HEK293 (cell line): ENCODE data around the gene CEP350.
"Not testable (repeated sequence)": the region's sequence is repeated elsewhere in the genome, so short reads cannot be mapped to it uniquely, and the experiment has no call there.

Experiments used
- CTCF ChIA-PET: fragments of 350-600 bp; formaldehyde crosslinking; extraction: SDS; loops from one replicate; lab custom pipeline; 2021; ENCODE audit warnings: antibody characterized with exemption; lab: Yijun Ruan, JAX
- POLR2A ChIA-PET: fragments of 300-600 bp; formaldehyde crosslinking; extraction: SDS; loops from one replicate; lab custom pipeline; 2020; ENCODE audit warnings: antibody characterized with exemption, inconsistent platforms; lab: Yijun Ruan, JAX
- H3K27ac ChIP-seq: fragments of 200-500 bp; sonication (Bioruptor generic); 2 replicates; pipeline ENCODE4 v1.5.1; 2014; ENCODE audit warnings: low read depth, low read length, control low read depth, inconsistent platforms; ENCODE audit errors: extremely low read depth
- H3K36me3 ChIP-seq, 2 experiments: fragments of 200-500 bp in 1 of 2; sonication (Bioruptor generic) in 1 of 2; 1 replicate in 1 of 2; 2 replicates in 1 of 2; pipeline ENCODE4 v1.5.1; 2014 to 2017; ENCODE audit warnings: inconsistent platforms in 2 of 2, low read length in 2 of 2; ENCODE audit not compliant: control insufficient read depth in 2 of 2, insufficient read depth in 1 of 2
- H3K4me1 ChIP-seq: fragments of 200-500 bp; sonication (Bioruptor generic); 2 replicates; pipeline ENCODE4 v1.5.1; 2014; ENCODE audit warnings: mild to moderate bottlenecking, low read length, inconsistent platforms; ENCODE audit not compliant: control insufficient read depth, insufficient read depth
- H3K4me3 ChIP-seq: 2 replicates; pipeline ENCODE4 v1.5.1; 2011; ENCODE audit warnings: low read depth, mild to moderate bottlenecking, control low read depth, low read length, moderate library complexity
- H3K9me3 ChIP-seq: fragments of 200-500 bp; sonication (Bioruptor generic); 2 replicates; pipeline ENCODE4 v1.5.1; 2014; ENCODE audit warnings: low read depth, low read length, inconsistent platforms; ENCODE audit not compliant: control insufficient read depth, insufficient read depth
- SALL2 ChIP-seq: fragments of 450-650 bp; formaldehyde crosslinking; IDR thresholded peaks from 2 replicates; pipeline ENCODE4 v1.5.0; 2017; ENCODE audit warnings: missing biosample characterization, mild to moderate bottlenecking, missing genetic modification characterization, borderline replicate concordance
- TRIM28 ChIP-seq: IDR thresholded peaks from 2 replicates; pipeline ENCODE4 v1.6.1; 2011; ENCODE audit warnings: low read length, control low read depth, borderline replicate concordance
- WT1 ChIP-seq: fragments of 450-650 bp; formaldehyde crosslinking; IDR thresholded peaks from 2 replicates; pipeline ENCODE4 v1.5.1; 2016; ENCODE audit warnings: missing biosample characterization, missing genetic modification characterization
- ZBTB48 ChIP-seq: fragments of 450-650 bp; formaldehyde crosslinking; IDR thresholded peaks from 2 replicates; pipeline ENCODE4 v1.5.1; 2016; ENCODE audit warnings: missing biosample characterization, missing genetic modification characterization
- ZNF146 ChIP-seq: fragments of 450-650 bp; formaldehyde crosslinking; IDR thresholded peaks from 2 replicates; pipeline ENCODE4 v1.5.1; 2016; ENCODE audit warnings: missing biosample characterization, missing genetic modification characterization
- ZNF19 ChIP-seq: fragments of 450-650 bp; formaldehyde crosslinking; IDR thresholded peaks from 2 replicates; pipeline ENCODE4; 2016; ENCODE audit warnings: missing biosample characterization, missing genetic modification characterization, low read depth
- ZNF211 ChIP-seq: fragments of 450-650 bp; formaldehyde crosslinking; IDR thresholded peaks from 2 replicates; pipeline ENCODE4 v1.5.1; 2016; ENCODE audit warnings: low read depth, missing biosample characterization, missing genetic modification characterization
- ZNF324 ChIP-seq: fragments of 450-650 bp; formaldehyde crosslinking; IDR thresholded peaks from 2 replicates; pipeline ENCODE4 v1.5.1; 2016; ENCODE audit warnings: missing biosample characterization, missing genetic modification characterization
- ZNF404 ChIP-seq: fragments of 450-650 bp; formaldehyde crosslinking; IDR thresholded peaks from 2 replicates; pipeline ENCODE4 v1.5.1; 2017; ENCODE audit warnings: missing biosample characterization, missing genetic modification characterization
- ZNF433 ChIP-seq: fragments of 450-650 bp; formaldehyde crosslinking; IDR thresholded peaks from 2 replicates; pipeline ENCODE4 v1.5.1; 2016; ENCODE audit warnings: missing biosample characterization, missing genetic modification characterization, low read depth
- ZNF514 ChIP-seq: fragments of 450-650 bp; formaldehyde crosslinking; IDR thresholded peaks from 2 replicates; pipeline ENCODE4 v1.5.1; 2016; ENCODE audit warnings: missing biosample characterization, missing genetic modification characterization
- ZNF549 ChIP-seq: fragments of 450-650 bp; IDR thresholded peaks from 2 replicates; pipeline ENCODE4 v1.5.1; 2018; ENCODE audit warnings: missing biosample characterization, missing genetic modification characterization, mild to moderate bottlenecking, inconsistent platforms, moderate library complexity
- ZNF777 ChIP-seq: fragments of 450-650 bp; formaldehyde crosslinking; IDR thresholded peaks from 2 replicates; pipeline ENCODE4 v1.5.1; 2017; ENCODE audit warnings: missing biosample characterization, missing genetic modification characterization, borderline replicate concordance
- TF ChIP-seq, protein P1 (sequence below): fragments of 450-650 bp; formaldehyde crosslinking; IDR thresholded peaks from 2 replicates; pipeline ENCODE4 v1.5.1; 2016; ENCODE audit warnings: missing biosample characterization, missing genetic modification characterization
- TF ChIP-seq, protein P2 (sequence below): fragments of 450-650 bp; formaldehyde crosslinking; IDR thresholded peaks from 2 replicates; pipeline ENCODE4 v1.5.1; 2016; ENCODE audit warnings: missing biosample characterization, missing genetic modification characterization, borderline replicate concordance
- TF ChIP-seq, protein P3 (sequence below): fragments of 450-650 bp; formaldehyde crosslinking; IDR thresholded peaks from 2 replicates; pipeline ENCODE4 v1.5.1; 2016; ENCODE audit warnings: missing biosample characterization, missing genetic modification characterization

CEP350 gene

DNA sequence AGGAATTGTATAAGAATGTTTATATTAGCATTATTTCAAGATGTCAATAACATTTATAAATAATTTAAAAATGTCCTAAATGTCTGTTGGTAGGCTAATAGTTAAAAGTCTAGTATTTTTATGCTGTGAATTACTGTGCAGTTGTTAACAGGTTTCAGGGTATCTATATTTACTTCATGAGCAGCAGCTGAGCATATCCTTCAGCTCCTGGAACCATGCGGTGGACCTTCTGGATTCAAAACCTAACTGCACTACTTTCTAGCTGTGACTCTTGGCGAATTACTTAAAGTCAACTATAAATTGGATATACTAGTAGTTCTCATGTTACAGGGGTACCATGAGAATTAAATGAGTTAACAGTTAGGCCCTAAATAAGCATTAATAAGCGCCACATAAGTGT lies 3.7 kb downstream of the CEP350 start:
- CTCF ChIA-PET = interaction anchor here (0.6 kb wide), 1 partner anchor 534 kb away, joined by 5 read pairs; no protein-coding TSS in a partner anchor
- no peak overlapping the region for H3K4me3 ChIP-seq
- TF ChIP-seq TRIM28 = no peak
- TF ChIP-seq SALL2 = no peak
- no peak for TF ChIP-seq ZNF211
- no peak for TF ChIP-seq ZBTB48 (tag by site-specific recombination)
- TF ChIP-seq, protein P1, sequence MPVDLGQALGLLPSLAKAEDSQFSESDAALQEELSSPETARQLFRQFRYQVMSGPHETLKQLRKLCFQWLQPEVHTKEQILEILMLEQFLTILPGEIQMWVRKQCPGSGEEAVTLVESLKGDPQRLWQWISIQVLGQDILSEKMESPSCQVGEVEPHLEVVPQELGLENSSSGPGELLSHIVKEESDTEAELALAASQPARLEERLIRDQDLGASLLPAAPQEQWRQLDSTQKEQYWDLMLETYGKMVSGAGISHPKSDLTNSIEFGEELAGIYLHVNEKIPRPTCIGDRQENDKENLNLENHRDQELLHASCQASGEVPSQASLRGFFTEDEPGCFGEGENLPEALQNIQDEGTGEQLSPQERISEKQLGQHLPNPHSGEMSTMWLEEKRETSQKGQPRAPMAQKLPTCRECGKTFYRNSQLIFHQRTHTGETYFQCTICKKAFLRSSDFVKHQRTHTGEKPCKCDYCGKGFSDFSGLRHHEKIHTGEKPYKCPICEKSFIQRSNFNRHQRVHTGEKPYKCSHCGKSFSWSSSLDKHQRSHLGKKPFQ (tag by site-specific recombination) = no peak
- TF ChIP-seq, protein P2, sequence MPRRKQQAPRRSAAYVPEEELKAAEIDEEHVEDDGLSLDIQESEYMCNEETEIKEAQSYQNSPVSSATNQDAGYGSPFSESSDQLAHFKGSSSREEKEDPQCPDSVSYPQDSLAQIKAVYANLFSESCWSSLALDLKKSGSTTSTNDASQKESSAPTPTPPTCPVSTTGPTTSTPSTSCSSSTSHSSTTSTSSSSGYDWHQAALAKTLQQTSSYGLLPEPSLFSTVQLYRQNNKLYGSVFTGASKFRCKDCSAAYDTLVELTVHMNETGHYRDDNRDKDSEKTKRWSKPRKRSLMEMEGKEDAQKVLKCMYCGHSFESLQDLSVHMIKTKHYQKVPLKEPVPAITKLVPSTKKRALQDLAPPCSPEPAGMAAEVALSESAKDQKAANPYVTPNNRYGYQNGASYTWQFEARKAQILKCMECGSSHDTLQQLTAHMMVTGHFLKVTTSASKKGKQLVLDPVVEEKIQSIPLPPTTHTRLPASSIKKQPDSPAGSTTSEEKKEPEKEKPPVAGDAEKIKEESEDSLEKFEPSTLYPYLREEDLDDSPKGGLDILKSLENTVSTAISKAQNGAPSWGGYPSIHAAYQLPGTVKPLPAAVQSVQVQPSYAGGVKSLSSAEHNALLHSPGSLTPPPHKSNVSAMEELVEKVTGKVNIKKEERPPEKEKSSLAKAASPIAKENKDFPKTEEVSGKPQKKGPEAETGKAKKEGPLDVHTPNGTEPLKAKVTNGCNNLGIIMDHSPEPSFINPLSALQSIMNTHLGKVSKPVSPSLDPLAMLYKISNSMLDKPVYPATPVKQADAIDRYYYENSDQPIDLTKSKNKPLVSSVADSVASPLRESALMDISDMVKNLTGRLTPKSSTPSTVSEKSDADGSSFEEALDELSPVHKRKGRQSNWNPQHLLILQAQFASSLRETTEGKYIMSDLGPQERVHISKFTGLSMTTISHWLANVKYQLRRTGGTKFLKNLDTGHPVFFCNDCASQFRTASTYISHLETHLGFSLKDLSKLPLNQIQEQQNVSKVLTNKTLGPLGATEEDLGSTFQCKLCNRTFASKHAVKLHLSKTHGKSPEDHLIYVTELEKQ = no peak
- no peak for TF ChIP-seq WT1 (tag by site-specific recombination)
- no peak for TF ChIP-seq ZNF514 (tag by site-specific recombination)
- TF ChIP-seq ZNF549 = no peak
- no peak for TF ChIP-seq ZNF19 (tag by site-specific recombination)
- TF ChIP-seq ZNF433 (tag by site-specific recombination) = no peak
- TF ChIP-seq ZNF404 (tag by site-specific recombination) = no peak
- H3K36me3 ChIP-seq = no peaks in the 10 kb centered on the region
- peaks cover 4% of the 10 kb centered on the region; the same call in 1 of the 2 replicates for H3K4me1 ChIP-seq
- no peaks in the 10 kb centered on the region for H3K9me3 ChIP-seq
- POLR2A ChIA-PET = interaction anchor here (0.6 kb wide), 1 partner anchor 81 kb away, joined by 3 read pairs; no protein-coding TSS in a partner anchor
- H3K27ac ChIP-seq = no peak overlapping the region

DNA sequence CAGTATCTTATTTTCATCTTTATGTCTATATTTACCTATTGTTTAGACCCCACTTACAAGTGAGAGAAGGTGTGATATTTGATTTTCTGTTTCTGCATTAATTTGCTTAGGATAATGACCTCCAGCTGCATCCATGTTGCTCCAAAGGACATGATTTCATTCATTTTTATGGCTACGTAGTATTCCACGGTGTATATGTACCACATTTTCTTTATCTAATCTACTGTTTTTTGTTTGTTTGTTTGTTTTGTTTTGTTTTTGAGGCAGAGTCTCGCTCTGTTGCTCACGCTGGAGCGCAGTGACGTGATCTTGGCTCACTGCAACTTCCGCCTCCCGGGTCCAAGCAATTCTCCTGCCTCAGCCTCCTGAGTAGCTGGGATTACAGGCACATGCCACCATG lies 7.6 kb downstream of the CEP350 start:
- TF ChIP-seq ZNF146 (tag by site-specific recombination) = peak; percentile 98
- TF ChIP-seq, protein P3, sequence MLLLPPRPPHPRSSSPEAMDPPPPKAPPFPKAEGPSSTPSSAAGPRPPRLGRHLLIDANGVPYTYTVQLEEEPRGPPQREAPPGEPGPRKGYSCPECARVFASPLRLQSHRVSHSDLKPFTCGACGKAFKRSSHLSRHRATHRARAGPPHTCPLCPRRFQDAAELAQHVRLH (tag by site-specific recombination) = peak; percentile 77
- TF ChIP-seq, all 188 proteins: peak for 2; not testable (repeated sequence) for 186
- CTCF ChIA-PET = interaction anchor here (0.6 kb wide), 1 partner anchor 13 kb away, joined by 3 read pairs; no protein-coding TSS in a partner anchor
- POLR2A ChIA-PET = not testable (repeated sequence)

DNA sequence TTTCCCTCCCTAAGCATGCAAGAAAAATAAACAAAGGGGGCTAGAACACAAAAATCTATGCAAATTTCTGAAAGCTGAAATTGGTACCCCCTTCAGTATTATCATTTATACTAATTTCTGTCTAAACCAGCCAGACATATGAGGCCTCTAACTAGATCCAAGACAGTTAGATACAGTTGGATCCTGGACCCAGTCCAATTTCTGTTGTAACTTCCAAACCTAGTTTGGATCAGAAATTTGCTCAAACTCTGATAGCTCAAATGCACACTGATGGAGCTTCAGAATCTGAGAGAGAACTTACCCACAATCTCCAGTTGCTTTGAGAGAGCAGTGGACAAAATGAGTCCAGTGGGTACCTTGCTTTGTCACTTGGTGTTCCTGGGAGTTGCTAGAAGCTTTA lies 11.9 kb downstream of the CEP350 start:
- H3K4me1 ChIP-seq = peaks cover 6% of the 10 kb centered on the region; the same call in 1 of the 2 replicates
- TF ChIP-seq ZNF324 (tag by site-specific recombination) (no peak), ZNF777 (no peak)
- H3K36me3 ChIP-seq = no peaks in the 10 kb centered on the region
- no peaks in the 10 kb centered on the region for H3K9me3 ChIP-seq
- no peak overlapping the region for H3K4me3 ChIP-seq
- no peak overlapping the region for H3K27ac ChIP-seq
- ChIA-PET POLR2A (interaction anchor here (1.1 to 1.6 kb wide), 2 partner anchors 10 to 11 kb away, joined by 3 to 4 read pairs; no protein-coding TSS in a partner anchor), CTCF (no interaction called here)

More for the DNA sequence above, 7.6 kb downstream of the CEP350 start:
- H3K9me3 ChIP-seq, H3K4me3 ChIP-seq, H3K4me1 ChIP-seq, H3K27ac ChIP-seq, H3K36me3 ChIP-seq: not testable (repeated sequence)
